ENCODE results near the gene JAG2.

The JAG2 gene

GRCh38 chr14:105165134-105165704 is 3.4 kb downstream of the JAG2 start:
- no peak for DNase-seq

DNA sequence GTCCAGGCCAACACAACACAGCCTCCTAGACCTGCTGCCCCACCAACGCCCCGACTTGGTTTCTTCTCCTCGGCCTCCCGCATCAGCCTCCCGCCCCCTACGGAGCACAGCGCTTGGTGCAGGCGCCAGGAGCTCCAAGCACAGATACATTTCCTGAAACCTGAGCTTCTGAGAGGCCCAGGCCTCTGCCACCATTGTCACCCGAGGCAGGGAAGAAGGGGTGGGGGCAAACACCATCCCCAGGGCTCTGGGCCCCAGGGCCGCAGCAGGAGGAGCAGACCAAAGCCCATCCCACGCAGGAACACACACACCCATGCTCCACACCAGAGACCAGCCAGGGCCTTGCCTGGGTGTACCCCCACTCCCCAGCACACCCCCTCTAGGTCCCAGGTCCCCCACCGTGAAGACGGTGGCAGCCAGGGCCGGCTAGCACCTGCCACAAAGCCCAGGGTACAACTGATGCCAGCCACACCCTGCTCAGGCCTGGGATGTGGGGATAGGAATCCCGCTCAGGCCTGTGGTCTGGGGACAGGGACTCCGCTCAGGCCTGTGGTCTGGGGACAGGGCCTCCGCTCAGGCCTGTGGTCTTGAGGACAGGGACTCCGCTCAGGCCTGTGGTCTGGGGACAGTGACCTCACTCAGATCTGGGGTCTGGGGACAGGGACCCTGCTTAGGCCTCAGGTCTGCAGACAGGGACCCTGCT is 5.4 kb downstream of the JAG2 start:
- DNase-seq, result no peak

GRCh38 chr14:105162669-105162979 is 6.0 kb downstream of the JAG2 start:
- DNase-seq, result no peak

DNA sequence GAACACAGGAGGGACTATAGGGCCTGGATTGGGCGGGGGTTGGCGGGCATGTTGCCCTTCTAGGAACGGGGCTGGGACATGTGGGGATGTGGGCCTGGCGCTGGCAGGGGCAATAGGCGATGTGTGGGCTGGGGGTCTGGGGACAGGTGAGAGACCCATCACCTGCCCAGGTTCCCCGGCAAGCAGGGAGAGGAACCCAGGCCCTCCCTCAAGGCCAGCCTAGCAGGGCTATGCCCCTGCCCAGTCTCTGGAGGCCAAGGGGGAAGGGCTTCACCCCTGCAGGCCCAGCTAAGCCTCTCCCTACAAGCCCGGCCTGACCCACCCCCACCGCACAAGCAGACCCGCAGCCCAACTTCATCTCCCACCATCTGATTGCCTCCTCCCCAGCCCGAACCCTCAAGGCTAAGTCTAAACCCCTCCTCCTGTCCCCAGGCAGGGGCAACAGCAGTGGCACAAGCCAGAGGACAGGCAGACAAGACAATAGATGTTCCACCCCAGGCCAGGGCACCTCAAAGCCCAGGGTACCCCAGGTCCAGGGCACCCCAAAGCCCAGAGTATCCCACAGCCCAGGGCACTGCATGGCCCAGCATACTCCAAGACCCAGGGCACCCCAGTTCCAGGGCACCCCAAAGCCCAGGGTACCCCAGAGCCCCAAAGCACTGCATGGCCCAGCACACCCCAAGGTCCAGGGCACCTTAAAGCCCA is 6.5 kb downstream of the JAG2 start:
- DNase-seq, result no peak

DNA sequence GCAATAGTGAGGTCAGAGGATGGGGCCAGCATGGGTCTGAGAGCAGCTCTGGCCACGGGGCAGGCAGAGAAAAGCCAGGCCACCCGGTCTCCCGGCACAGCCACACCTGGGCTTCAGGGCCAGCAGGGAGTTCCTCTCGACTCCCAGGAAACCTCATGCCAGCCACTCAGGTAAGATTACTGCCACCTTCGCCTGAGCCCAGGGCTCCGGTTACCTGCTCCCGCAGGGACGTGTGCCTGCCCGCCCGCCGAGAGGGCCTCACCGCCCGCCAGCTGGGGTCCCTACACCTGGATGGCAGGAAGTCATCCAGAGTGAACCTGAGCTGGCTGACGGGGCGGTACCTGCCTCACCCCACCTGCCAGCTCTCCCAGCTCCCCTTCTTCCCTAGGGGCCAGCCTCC is 7.3 kb downstream of the JAG2 start:
- no peak for DNase-seq

DNA sequence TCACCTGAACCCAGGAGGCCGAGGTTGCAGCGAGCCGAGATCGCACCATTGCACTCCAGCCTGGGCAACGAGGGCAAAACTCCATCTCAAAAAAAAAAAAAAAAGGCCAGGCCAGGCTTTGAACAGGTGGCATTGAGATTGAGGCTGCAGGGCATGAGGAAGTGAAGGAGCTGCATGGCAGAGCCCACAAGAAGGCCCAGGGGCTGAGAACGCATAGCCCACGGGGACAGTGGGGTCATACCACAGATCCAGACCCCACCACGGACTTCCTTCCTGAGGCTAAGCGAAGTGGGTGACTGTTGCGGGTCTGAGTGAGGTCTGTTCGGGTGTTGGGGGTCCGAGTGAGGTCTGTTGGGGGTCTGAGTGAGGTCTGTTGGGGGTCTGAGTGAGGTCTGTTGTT is 7.8 kb downstream of the JAG2 start:
- DNase-seq, result no peak

GRCh38 chr14:105159344-105159743 is 9.2 kb downstream of the JAG2 start:
- no peak for DNase-seq

- no peak for DNase-seq
Observed at GRCh38 chr14:105158794-105159193, 9.8 kb downstream of the JAG2 start.

DNA sequence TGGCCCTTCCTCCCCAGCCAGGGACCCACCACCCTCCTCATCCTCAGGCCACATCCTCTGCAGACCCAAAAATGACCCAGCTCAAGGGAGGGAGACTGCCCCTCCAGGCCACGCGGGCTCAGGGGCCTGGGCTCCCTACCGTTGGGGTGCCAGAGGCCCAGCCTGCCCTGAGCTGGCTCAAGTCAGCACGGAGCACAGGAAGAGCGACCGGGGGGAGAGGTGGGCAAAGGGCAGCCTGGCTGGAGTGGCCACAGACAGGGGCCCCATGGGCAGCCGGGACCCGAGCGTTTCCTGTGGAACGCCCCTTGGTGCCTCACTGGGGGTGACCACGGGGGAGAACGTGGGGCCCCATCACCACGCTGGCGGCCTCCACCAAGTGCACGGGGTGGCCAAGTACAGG is 10.7 kb downstream of the JAG2 start:
- no peak for DNase-seq

- no peak for DNase-seq
Observed at GRCh38 chr14:105156414-105157375, 11.9 kb downstream of the JAG2 start.

DNA sequence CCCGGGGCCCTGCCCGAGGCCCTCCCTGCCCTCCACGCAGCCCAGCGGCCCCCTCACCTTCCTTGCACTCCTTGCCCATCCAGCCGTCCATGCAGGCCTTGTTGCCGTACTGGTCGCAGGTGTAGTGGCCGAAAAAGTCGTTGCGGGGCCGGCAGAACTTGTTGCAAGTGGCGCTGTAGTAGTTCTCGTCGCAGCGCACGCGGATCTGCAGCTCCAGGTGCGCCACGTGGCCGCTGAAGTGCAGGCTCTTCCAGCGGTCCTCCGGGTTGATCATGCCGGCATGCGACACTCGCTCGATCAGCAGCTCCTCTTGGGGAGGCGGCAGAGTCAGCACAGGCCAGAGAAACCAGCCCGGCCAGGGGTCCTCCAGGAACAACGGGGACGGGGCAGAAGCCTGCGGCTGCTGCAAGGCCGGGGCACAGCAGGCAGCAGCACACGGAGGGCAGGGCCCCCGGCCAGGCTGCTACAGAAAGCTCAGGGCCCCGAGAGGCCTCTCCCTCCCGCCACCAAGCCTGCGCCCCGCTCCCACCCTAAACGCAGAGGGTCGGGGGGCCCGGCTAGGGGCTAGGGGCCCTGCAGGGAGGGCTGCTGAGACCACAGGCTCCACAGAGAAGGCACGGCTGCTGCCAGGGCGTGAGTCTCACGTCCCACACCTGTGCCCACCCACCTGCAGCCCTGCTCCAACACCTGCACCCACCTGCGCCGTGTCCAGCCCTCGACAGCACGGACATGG is 12.7 kb downstream of the JAG2 start:
- DNase-seq, result no peak

DNA sequence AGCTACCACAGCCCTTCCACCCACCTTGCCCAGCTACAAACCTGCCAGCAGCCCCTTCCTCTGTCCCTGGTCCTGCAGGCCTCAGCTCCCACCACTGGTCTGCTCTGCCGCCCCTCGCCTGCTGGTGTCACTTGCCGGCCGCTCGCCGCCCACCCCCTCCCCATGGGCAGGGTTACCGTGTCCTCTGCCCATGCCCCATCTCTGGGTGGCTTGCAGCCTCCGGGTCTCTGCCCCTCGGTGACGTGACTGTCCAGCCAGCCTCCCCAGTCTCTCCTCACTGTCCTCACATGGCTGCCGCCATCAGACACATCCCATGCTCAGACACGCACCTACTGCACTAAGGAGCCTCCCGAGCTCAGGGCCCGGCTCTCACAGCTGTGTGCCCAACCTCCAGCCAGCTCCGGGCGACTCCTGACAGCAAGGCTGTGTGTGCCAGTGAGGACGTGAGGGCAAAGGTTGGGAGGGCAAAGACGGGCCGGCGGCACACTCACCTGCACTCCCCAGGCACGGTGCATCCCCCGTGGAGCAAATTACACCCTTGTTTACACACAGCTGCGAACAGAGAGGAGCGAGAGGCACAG is 13.4 kb downstream of the JAG2 start:
- no peak for DNase-seq

DNA sequence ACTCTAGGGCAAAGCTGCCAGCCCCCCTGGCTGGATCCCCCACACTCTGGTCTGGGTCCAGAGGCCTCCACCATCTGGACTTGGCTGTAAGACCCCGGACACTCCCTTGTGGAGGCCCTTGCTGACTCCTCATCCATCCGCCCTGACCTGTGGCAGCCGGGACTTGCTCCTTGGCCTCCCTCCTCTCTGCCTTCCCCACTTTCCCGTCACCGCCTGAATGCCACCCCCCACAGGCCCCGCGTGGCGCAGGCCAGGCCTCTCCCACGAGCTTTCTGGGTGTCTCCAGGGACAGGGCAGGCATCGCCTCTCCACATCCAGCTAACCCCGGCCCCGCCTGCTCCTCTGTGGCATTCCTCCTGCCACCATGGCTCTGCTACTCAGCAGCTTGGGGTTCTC is 14.1 kb downstream of the JAG2 start:
- DNase-seq, result no peak

- no peak for DNase-seq
Observed at GRCh38 chr14:105153739-105154475, 14.7 kb downstream of the JAG2 start.

DNA sequence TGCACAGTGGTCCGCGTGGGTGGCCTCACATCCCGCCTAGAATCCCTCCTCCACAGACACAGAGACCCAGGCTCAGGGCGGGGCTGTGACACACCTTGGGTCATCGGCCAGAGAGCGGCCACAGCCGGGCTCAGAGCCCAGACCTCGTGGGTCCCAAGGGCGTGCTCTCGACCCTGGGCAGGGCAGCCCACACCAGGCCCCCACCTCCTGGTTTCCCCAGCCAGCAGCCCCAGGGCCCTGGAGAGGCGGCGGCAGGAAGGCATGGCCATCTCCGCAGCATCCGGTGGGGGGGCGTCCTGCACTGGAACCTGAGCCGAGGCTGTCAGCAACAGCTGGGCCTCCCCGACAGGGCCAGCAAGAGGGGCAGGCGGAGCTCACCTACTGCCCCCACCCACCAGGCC is 15.2 kb downstream of the JAG2 start:
- DNase-seq, result no peak

DNA sequence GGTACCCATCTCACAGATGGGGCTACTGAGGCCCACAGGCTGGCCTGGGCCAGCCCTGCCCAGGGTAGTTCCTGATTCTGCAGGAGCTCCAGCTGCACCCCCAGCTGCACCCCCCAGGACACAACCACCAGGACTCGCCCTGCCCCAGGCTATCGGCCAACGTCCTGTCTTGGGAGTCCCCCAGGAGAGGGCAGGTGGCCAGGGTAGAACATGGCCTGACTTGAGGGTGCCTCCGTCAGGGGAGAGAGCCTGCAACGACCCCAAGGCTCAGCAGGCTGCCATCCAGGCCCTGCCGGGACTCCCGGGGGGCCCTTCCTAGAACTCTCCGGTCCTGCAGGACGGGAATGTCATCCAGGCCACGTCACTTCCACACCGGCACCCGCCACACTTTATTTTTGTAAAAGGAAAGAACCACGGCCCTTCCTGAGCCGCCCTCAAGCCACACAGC is 15.8 kb downstream of the JAG2 start:
- DNase-seq, result no peak

GRCh38 chr14:105151838-105152793 is 16.5 kb downstream of the JAG2 start:
- no peak for DNase-seq

- no peak for DNase-seq
Observed at GRCh38 chr14:105151084-105151837, 17.3 kb downstream of the JAG2 start.

All from fibroblast of skin of abdomen (primary cell).